Activated CD4-positive, CD25-positive, alpha-beta regulatory T cell treated with anti-CD3 and anti-CD28 coated beads, Interleukin-2, amount 50 U/mL, for 72 hours (primary cell): ENCODE results near the gene NINJ2.

Experiments
- DNase-seq: peaks from one replicate; pipeline ENCODE4 v3.0.0; 2021

The NINJ2 gene

GRCh38 chr12:546265-546919 is 116.9 kb downstream of the NINJ2 start:
- DNase-seq: no peak

GRCh38 chr12:545835-546234 is 117.4 kb downstream of the NINJ2 start:
- no peak for DNase-seq

- DNase-seq: no peak
Measured at GRCh38 chr12:544941-545635, 118.2 kb downstream of the NINJ2 start.

- DNase-seq: no peak
Measured at GRCh38 chr12:544142-544541, 119.1 kb downstream of the NINJ2 start.

- DNase-seq: no peak
Measured at GRCh38 chr12:543114-543451, 120.2 kb downstream of the NINJ2 start.

GRCh38 chr12:542395-543113 is 120.7 kb downstream of the NINJ2 start:
- no peak for DNase-seq

- DNase-seq: no peak
Measured at GRCh38 chr12:541676-542324, 121.4 kb downstream of the NINJ2 start.

GRCh38 chr12:539540-540310 is 123.5 kb downstream of the NINJ2 start:
- DNase-seq: no peak

- no peak for DNase-seq
Measured at GRCh38 chr12:538731-539539, 124.3 kb downstream of the NINJ2 start.

- DNase-seq: no peak
Measured at GRCh38 chr12:537772-538171, 125.5 kb downstream of the NINJ2 start.

- DNase-seq: no peak
Measured at GRCh38 chr12:536751-537245, 126.4 kb downstream of the NINJ2 start.

- no peak for DNase-seq
Measured at GRCh38 chr12:535396-535795, 127.8 kb downstream of the NINJ2 start.

- no peak for DNase-seq
Measured at GRCh38 chr12:534216-534615, 129.0 kb downstream of the NINJ2 start.

- no peak for DNase-seq
Measured at GRCh38 chr12:533718-534117, 129.5 kb downstream of the NINJ2 start.

GRCh38 chr12:532908-533565 is 130.2 kb downstream of the NINJ2 start:
- DNase-seq: no peak

- DNase-seq: no peak
Measured at GRCh38 chr12:531951-532585, 131.2 kb downstream of the NINJ2 start.

GRCh38 chr12:530821-531220 is 132.4 kb downstream of the NINJ2 start:
- no peak for DNase-seq

- DNase-seq: no peak
Measured at GRCh38 chr12:530308-530707, 132.9 kb downstream of the NINJ2 start.

GRCh38 chr12:527729-528128 is 135.5 kb downstream of the NINJ2 start:
- no peak for DNase-seq

GRCh38 chr12:527241-527640 is 136.0 kb downstream of the NINJ2 start:
- no peak for DNase-seq

GRCh38 chr12:526089-526488 is 137.2 kb downstream of the NINJ2 start:
- no peak for DNase-seq
